ENCODE data around the gene PACRG. TPM values are rescaled to one million over a fixed set of nuclear protein-coding genes. Genes with fewer than 3 reads are reported as not detected.
A peak's percentile ranks its signal among the peaks of the same experiment; 100 is the strongest.

The PACRG gene
- total and polyA plus RNA-seq, 2 of the 4 experiments (the other 2 are of a cell fraction) = not detected

DNA sequence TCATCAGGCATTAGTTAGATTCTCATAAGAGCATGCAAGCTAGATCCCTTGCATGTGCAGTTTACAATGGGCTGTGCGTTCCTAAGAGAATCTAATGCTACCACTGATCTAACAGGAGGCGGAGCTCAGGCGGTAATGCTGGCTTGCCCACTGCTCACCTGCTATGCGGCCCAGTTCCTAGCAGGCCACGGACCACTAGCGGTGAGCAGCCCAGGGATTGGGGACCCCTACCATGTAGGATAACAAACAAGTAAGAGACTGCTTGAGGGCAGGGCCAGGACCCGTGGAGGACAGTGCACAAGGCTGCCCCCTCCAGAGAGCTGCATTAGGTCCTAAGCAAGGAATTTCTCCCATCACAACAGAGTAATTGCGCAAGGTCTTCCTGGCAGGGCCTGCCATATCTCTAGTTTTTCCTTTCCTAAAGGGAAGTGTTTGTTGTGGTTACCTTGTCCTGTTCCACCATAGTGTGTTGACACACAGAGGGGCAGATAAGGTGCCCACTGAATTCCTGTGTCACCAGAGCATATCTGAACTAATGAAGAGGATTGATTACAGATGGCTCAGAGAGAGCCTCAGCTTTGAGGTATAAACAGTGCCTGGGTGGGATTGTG is 58.0 kb downstream of the PACRG start:
- no peak overlapping the region for H4K5ac ChIP-seq (ENCODE audit: low read depth, low read length)
- H3K9ac ChIP-seq (ENCODE audit: low read depth, low read length) = no peak overlapping the region
- no peak for ATAC-seq (ENCODE audit: low read depth)
- H4K20me1 ChIP-seq (ENCODE audit: insufficient read depth, low read length) = no peaks in the 10 kb centered on the region
- no peak overlapping the region for H2BK20ac ChIP-seq (ENCODE audit: low read depth, low read length)
- H3K27ac ChIP-seq (ENCODE audit: insufficient read depth, low read length) = no peak overlapping the region
- H2AK9ac ChIP-seq (replicated peaks; ENCODE audit: low read depth, low read length, poor library complexity) = no peak overlapping the region
- H2BK15ac ChIP-seq (ENCODE audit: low read depth, low read length) = no peak overlapping the region
- no peaks in the 10 kb centered on the region for H3K9me1 ChIP-seq (ENCODE audit: insufficient read depth, low read length)
- H4K8ac ChIP-seq (ENCODE audit: low read depth in 2 of 2, low read length in 2 of 2) = no peak overlapping the region
- H3K79me1 ChIP-seq (ENCODE audit: low read depth in 1 of 2, low read length in 2 of 2) = no peaks in the 10 kb centered on the region
- no peak overlapping the region for H3K18ac ChIP-seq (ENCODE audit: low read depth, low read length)
- H3K27me3 ChIP-seq (ENCODE audit: control insufficient read depth, insufficient read depth, low read length) = no peaks in the 10 kb centered on the region
- no peak overlapping the region for H3K4me2 ChIP-seq (ENCODE audit: low read depth, low read length)
- dilution Hi-C loops (cut with HindIII; ENCODE audit: low sequenced_read_pairs, unreplicated experiment) (no loop called here), intact Hi-C loops (cut with micrococcal nuclease) (no loop called here), in situ Hi-C loops (cut with MboI; ENCODE audit: low sequenced_read_pairs) (no loop called here)
- no peak overlapping the region for H3K4ac ChIP-seq (ENCODE audit: low read depth, low read length)
- no peak overlapping the region for H3K56ac ChIP-seq (ENCODE audit: extremely low read depth, insufficient read depth, low read length)
- no peak overlapping the region for H2BK5ac ChIP-seq (ENCODE audit: low read depth, low read length, poor library complexity, severe bottlenecking)
- CTCF ChIA-PET = no interaction called here
- POLR2A ChIA-PET (ENCODE audit: unreplicated experiment) = no interaction called here
- no peaks in the 10 kb centered on the region for H3K9me3 ChIP-seq (ENCODE audit: control insufficient read depth, insufficient read depth, low read length)
- no peak overlapping the region for H2AK5ac ChIP-seq (ENCODE audit: low read depth, low read length)
- H3K14ac ChIP-seq (replicated peaks; ENCODE audit: low read depth, low read length) = no peak overlapping the region
- TF ChIP-seq CEBPB (IDR thresholded peaks at IDR 0.05; ENCODE audit: low read depth, low read length) (0 out of 2 replicates have a peak, but pooled peaks have one; percentile 23), MAZ (IDR thresholded peaks at IDR 0.05; ENCODE audit: borderline replicate concordance, low read depth, low read length) (no peak), BHLHE40 (IDR thresholded peaks at IDR 0.05; ENCODE audit: low read depth, low read length) (no peak), SMC3 (IDR thresholded peaks at IDR 0.05; ENCODE audit: low read depth, low read length) (no peak)
- H3K23ac ChIP-seq (ENCODE audit: low read depth, low read length) = no peak overlapping the region
- no CpG with 5 or more reads among the region's 8 CpGs for whole genome bisulfite sequencing, 2 experiments (ENCODE audit: extremely low coverage in 2 of 2, insufficient read length in 1 of 2)
- H3K36me3 ChIP-seq (ENCODE audit: control insufficient read depth, insufficient read depth, low read length) = no peaks in the 10 kb centered on the region
- H2BK120ac ChIP-seq (ENCODE audit: low read depth, low read length) = no peak overlapping the region
- no TSS peak for BruUV-seq (replicated peaks)
- no peak overlapping the region for H4K91ac ChIP-seq (ENCODE audit: insufficient read depth, low read depth, low read length)
- no peaks in the 10 kb centered on the region for H3K4me1 ChIP-seq (ENCODE audit: control insufficient read depth, insufficient read depth, low read length)
- no peak overlapping the region for H3K4me3 ChIP-seq (ENCODE audit: insufficient read depth, low read depth, low read length)
- no peak for DNase-seq
- no peak overlapping the region for H2AFZ ChIP-seq (replicated peaks; ENCODE audit: low read length, poor library complexity)
